NCI-H82 treated with DMSO at 0.1 percent for 48 hours (cell line): ENCODE results near the gene PRF1.
A peak's percentile ranks its signal among the peaks of the same experiment; 100 is the strongest.

ENCODE experiments used
- DNase-seq: peaks from one replicate; lab custom pipeline; 2025; ENCODE audit not compliant: unreplicated experiment; lab: John Stamatoyannopoulos, UW

The PRF1 gene

GRCh38 chr10:70578371-70578947, 24.1 kb downstream of the PRF1 start:
- DNase-seq: no peak

GRCh38 chr10:70576803-70577517, 25.6 kb downstream of the PRF1 start:
- no peak for DNase-seq

GRCh38 chr10:70575874-70576802, 26.4 kb downstream of the PRF1 start:
- no peak for DNase-seq

GRCh38 chr10:70575486-70575873, 27.1 kb downstream of the PRF1 start:
- no peak for DNase-seq

- DNase-seq: no peak
Observed at GRCh38 chr10:70573599-70574506, 28.7 kb downstream of the PRF1 start.

GRCh38 chr10:70571636-70572439, 30.7 kb downstream of the PRF1 start:
- DNase-seq: no peak

- DNase-seq: no peak
Observed at GRCh38 chr10:70571236-70571635, 31.3 kb downstream of the PRF1 start.

GRCh38 chr10:70568781-70569495, 33.6 kb downstream of the PRF1 start:
- DNase-seq: no peak

- DNase-seq: no peak
Observed at GRCh38 chr10:70568113-70568512, 34.4 kb downstream of the PRF1 start.

- DNase-seq: no peak
Observed at GRCh38 chr10:70567603-70568002, 34.9 kb downstream of the PRF1 start.

GRCh38 chr10:70566515-70567290, 35.8 kb downstream of the PRF1 start:
- DNase-seq: no peak

GRCh38 chr10:70565556-70566514, 36.7 kb downstream of the PRF1 start:
- DNase-seq: no peak

GRCh38 chr10:70564901-70565351, 37.6 kb downstream of the PRF1 start:
- DNase-seq: no peak

GRCh38 chr10:70564113-70564725, 38.3 kb downstream of the PRF1 start:
- no peak for DNase-seq

GRCh38 chr10:70563230-70563629, 39.3 kb downstream of the PRF1 start:
- DNase-seq: peak; percentile 70

GRCh38 chr10:70562036-70562755, 40.3 kb downstream of the PRF1 start:
- DNase-seq: no peak
